ENCODE data around the gene CELF4.

The CELF4 gene

DNA sequence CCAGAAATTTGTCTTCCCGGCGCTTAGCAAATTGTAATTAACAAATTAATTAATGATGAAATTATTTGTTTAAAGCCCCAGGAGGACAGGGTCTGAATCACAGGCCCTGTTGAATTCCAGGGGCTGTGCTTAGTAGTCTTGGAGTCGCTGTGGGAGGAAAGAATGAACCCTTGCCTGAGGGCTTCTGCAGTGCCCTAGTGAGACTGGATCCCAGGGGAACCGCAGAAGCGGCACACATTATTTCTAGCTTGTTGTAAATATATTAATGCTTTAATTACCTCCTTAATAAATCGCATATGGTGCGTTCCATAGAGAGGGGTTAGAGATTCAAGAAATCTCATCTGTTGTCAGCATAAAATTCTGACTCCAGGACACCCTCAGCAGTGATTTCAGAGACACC is 235.4 kb downstream of the CELF4 start:
- DNase-seq (ENCODE audit: low read depth in 2 of 2, low spot score in 1 of 2): no peak

DNA sequence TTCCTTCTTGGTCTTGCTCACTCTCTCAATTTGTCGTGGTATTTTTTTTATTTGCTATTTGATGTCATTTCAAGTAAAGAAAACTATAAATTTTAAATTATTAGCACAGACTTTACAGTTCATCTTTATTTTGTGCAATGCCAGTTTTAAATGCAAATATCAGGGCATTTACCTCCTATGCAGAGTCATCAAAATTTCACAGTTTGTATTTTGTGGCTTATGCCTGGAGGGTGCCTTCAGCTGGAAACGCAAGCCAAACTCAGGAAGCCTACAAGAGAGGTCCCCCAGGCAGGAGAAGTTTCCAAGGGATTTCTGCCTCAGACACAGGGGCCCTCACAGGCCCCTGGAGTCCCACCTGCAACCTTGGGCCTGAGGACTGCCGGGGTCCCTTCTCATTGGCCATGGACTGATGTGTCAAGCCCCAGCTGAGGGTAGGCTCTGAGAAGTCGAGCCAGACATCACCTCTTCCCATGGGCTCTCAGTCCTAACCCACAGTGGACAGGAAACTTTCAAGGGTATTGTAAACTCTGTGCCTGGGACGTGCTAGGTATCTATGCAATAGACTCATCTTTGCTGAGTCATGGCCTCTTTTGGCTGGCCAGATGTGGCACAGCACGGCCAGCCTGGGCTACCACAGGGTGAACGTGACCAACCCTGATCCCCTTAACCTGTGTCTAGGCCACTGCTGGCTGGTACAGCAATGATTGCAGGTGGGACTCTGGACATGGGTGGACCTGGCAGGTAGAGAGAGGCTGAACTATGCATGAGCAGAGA is 236.5 kb downstream of the CELF4 start:
- DNase-seq (ENCODE audit: low read depth in 2 of 2, low spot score in 1 of 2): no peak

DNA sequence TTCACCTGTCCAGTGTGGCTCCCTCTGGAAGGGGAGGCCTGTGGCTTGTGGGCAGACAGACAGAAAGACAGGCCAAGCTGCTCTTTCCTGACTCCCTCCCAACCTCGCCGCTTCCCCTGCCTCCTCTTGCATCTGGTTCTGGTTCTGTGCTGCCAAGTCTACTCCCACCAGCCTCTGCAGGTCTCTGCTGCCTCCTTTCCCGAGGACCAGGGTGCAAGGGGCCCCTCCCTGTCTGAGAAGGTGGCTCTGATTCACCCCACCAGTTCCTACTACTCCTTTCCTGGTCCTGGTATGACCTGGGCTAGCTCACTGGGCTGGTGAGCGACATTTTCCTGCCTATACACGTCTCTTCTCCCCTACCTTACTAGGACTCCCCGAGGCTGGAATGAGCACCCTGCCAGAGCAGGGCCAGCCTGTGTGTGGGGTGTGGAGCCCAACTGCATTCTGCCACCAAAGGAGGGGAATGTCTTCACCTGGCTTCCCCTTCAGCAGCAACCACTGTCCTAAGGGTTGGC is 238.5 kb downstream of the CELF4 start:
- DNase-seq (ENCODE audit: low read depth in 2 of 2, low spot score in 1 of 2): no peak

DNA sequence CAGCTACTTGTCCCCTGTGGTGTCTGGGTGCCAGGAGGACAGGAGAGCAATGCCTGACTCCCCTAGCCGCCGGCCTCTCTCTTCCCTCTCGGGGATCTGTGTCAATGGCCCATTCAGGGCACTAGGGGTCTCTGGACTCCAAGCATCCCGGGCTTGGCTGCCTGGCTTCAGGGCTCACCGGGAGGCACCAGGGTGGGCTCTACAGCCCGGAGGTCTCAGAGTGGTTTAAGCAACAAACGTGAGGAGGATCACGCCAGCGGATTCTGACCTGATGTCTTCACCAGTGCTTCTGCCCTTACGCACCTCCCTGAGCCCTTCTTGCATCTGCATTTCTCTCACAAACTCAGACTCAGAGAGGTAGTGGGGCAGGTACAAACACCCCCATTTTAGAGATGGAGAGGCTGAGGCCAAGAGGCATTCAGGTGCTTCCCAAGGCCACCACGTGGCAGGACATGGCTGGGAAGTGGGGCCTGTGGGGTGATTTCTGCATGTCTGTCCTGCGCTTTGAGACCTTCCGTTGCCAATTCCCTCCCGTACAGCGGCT is 243.0 kb downstream of the CELF4 start:
- no peak for DNase-seq (ENCODE audit: low read depth in 2 of 2, low spot score in 1 of 2)

DNA sequence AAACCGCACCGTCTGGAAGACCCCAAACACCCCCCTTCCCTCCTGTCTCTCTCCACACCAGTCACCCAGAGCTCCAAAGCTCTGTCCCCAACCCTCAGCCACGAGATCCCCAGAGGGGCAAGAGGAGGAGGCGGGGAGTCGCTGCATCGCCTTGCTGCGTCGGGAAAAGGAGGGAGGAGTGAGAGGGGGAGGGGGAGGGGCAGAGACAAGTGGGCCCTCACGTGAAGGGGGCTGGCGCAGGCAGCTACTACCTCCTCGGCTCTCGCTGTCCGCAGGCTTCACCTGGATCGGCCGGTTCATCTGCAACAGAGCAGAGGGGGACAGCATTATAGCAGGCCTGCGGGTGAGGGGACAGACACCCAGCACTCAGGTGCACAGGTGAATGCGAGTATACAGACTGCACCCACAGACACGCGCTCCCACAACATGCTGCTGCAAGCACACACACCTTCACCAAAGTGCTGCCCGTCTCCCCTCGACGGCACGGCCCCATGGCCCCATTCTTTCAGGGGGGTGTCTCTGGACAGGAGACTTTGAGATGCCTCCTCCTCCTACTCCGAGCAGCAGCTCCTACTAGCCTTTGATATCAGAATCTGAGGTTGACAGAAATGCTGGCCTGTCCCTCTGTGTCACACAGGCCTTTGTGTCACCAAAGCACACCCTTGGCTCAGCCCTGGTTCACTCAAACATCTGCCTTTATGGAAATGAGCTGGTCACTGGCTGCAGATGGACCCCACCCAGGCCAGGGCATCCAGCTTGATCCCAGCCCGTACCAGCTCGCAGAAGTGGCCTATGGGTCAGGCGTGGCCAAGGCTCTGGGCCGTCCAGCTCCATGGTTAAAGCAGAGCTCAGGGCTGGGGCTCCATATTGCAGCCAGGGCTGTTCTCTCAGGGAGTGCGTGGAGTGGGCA is 243.8 kb downstream of the CELF4 start:
- DNase-seq (ENCODE audit: low read depth in 2 of 2, low spot score in 1 of 2): no peak

DNA sequence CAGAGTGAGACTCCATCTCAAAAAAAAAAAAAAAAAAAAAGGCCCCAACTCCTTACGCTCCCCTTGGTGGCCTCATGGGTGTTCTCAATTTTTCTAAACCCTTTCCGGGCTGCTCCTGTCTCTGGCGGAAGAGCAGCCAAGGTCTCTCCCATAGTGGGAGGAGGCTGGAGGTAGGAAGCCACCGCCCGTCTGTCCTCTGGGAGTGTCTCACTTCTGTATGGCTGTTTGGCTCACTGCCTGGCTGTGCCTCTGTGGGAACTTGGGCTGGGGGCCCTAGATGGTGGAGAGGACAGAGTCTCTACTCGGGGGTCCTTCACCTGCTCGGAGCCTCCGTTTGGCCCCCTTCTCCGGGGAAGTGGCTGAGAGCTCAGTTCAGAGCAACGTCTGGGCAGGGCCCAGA is 245.3 kb downstream of the CELF4 start:
- no peak for DNase-seq (ENCODE audit: low read depth in 2 of 2, low spot score in 1 of 2)

DNA sequence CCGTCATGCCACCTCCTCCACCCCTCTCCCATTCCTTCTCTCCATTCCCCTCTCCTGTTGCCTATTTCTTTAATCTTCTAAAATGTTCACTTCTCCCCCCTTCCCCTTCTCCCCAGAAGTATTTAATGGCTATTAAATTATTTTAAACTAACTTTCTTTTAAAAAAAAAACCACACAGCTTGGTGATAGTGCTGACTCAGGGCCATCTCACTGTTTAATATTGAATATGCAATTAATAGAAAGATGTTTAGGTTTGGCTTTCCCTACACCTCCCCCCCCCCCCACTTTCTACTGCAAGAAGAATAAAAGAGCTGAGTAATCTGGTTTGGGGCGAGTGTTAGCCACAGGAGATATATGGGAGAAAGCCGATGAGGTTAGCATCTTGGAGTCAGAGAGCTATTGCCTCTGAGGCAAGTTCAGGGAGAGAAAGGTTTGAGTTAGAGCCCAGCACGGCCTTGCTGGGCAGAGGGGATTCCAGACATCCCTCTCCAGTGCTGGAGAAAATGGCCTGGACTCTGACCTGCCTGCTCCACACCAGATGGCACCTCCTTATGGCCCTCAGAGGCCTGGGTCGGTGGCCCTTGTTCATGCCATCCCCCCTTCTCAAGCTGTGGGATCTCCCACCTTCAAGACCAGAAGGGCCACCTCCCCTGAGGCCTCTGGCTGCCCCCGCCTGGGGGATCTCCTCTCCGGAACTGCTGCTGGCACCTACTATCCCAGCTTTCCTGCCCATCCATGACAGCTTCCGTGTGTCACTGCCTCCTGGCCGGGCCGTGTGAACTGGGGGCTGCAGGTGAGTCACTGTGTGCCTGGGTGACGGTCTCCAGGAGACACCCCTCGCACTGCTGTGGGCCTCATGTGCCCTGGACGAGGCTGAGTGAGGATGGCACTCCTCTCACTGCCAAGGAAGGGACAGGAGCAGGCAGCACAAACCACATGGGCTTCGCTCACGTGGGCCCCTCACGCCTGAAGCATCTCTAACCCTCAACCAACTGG is 246.9 kb downstream of the CELF4 start:
- DNase-seq (ENCODE audit: low read depth in 2 of 2, low spot score in 1 of 2): no peak

DNA sequence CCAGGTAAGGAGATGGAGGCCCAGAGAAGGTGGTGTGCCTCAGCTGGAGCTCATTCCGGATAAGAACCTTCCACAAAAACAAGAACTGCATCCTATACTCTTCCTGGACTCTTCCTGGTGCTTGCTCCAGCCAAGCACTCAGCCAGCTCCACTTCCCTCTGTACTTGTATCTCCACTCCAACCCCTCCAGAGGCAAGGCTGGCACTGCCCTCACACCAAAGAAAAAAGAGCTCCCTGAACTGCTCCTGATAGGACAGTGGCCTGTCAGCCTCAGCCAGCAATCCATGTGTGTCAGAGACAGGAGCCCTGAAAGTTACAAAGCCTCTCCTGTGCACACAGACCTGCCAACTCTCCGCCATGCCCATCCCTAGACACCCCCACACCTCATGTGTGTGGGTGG is 248.1 kb downstream of the CELF4 start:
- no peak for DNase-seq (ENCODE audit: low read depth in 2 of 2, low spot score in 1 of 2)

DNA sequence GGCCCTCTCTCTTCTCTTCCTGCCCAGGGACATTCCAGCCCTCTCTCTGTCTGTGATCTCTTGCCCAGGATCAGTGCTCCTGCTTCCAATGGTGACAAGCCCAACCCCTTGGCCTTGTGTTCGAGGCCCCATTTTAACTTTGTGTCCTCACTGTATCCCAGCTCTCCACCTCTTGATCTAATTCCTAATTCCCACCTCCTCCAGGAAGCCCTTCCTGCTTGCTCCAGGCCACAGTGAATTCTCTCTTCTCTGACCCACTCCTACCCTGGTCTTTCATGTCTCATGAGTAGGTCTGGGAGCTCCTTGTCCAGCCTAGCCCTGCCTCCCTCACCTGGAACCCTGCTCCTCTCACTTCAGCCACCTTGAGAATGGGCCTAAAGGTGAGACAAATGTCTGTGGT is 249.1 kb downstream of the CELF4 start:
- DNase-seq (ENCODE audit: low read depth in 2 of 2, low spot score in 1 of 2): no peak

DNA sequence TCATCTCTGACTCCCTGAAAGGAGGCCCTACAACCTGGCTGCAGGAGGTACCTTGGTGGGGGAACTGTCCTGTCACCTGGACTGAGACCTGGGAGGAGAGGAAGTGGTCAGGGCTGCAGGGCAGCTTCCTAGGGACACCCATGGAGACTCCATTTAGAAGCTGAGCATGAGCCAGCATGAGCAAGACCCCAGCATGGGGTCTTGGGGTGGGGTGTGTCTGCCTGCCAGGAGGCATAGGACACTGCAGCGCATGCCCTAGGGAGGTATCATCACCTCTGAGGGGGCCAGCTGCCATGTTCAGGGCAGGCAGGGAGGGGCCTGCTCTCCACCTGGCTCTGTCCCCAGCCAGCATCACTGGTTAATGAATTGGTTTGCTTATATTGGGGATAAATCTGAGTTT is 249.7 kb downstream of the CELF4 start:
- DNase-seq (ENCODE audit: low read depth in 2 of 2, low spot score in 1 of 2): no peak

DNA sequence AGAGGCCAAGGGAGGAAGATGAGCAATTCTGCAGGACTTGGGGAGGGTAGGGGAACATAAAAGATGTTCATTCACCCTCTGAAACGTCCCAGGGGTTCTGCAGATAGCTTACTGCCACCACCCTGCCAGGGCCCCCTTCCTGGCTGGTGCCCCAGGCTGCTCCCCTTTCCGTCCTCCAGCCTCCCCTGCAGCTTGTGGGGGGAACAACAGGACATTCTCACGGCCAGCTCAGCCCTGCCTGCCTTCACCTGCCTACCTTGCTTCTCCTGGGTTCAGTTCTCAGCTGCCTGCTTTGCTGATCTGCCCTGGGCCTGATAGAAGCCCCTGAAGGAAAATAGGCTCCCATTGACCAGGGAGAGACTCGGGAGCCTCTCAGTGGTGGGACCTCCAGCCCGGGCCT is 251.1 kb downstream of the CELF4 start:
- DNase-seq (ENCODE audit: low read depth in 2 of 2, low spot score in 1 of 2): no peak

DNA sequence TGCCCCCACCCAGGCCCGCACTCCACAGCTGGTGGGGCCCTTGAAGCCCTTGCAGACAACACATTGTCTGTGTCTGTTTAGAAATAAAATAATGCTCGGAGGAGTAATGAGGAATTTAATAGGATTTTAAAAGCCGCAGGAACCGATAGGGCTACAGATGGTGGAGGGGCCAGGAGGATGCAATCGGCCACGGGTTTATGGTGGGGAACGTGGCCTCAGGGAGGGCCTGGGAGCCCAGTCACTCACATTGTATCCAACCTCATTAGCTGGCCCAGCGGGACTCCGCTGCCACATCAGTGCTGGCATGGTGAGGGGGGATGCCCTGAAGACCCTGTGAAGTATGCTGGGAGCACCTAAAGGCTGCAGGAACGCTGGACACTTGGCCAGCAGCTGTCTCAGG is 252.0 kb downstream of the CELF4 start:
- no peak for DNase-seq (ENCODE audit: low read depth in 2 of 2, low spot score in 1 of 2)

DNA sequence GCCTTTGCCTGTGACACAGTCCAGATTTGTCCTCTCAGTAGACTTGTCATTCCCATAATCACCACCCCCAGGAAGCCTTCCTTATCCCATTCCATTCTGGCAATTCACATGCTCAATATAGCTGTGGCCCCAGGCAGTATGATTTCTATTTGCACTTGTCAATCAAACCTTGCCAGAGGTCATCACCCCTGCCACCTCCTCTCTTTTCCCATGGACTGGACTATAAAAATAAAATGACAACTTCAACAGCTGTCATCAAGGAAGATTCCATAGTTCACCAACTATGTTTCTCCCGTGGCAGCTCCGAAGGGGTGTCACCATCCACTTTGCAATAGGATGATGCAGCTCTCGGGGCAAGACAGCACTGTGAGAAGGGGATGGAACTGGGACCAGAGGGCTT is 255.7 kb downstream of the CELF4 start:
- no peak for DNase-seq (ENCODE audit: low read depth in 2 of 2, low spot score in 1 of 2)

DNA sequence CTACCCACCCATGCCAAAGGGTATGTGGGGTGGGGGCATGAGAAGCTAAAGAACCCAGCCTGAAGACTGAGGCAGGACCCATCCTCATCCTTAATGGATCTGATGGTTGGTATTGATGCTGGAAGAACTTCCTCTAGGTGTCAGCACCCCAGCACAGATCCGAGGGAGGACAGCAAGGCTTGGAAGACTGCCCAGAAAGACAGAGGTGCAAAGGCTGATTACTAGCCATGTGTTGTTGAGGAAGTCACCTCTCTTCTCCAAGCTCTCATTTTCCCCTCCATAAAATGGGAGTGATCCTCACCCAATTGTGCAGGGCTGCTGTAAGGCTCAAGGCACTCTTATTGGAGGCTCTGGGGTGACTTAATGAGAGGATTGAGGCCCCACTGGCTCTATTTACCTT is 256.5 kb downstream of the CELF4 start:
- DNase-seq (ENCODE audit: low read depth in 2 of 2, low spot score in 1 of 2): no peak

DNA sequence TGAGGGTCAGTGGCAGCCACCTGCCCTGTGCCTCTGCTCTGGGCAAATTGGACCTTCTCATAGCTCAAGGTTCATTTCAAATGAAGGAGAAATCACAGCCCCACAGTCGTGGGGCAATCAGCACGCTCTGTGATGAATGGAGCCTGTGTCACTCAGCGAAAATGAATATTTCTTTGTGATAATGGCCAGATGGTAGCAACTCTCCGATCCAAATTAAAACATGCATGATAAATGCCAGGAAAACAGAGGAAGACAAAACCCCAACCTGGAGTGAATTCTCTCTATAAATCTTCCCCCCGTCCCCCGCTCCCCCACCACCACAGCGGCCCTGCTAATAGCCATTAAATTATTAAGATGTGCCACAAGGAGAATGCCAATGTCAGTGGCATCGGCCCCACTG is 258.4 kb downstream of the CELF4 start:
- DNase-seq (ENCODE audit: low read depth in 2 of 2, low spot score in 1 of 2): no peak

DNA sequence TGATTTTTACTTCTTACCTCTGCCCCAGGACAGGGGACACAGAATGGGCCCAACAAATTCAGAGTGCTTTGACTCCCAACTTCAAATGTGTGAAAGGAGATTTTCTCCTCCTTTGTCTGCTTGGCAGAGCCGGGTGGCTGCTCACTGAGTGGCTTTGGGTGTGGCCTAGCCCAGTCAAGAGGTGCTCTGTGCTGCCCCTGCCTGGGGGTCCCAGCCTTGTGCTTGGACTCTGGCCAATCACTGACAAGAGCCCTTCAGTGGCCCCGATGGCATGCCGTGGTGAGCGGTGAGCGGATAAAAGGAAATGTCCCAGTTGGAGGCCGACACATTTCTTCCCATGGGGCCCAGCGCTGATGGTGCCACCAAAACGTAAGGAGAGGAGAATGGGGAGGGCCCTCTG is 259.2 kb downstream of the CELF4 start:
- no peak for DNase-seq (ENCODE audit: low read depth in 2 of 2, low spot score in 1 of 2)

DNA sequence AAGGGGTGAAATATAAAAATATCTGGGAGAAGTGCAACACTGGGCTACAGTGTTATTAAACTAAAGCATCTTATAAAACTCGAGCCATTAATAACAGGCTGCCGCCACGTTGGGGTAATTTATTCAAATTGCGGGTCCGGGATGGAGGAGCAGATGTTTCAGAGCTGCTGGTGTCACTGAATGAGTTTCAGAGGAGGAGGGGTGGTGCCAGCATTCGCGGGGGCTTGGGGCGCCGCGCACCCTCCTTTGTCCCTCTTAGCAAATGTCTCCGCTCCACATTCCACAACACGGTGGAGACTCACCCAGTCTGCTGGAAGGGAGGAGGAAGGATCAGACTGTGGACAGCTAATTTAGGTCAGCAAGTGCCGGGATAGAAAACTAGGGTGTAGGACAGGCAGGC is 260.5 kb downstream of the CELF4 start:
- no peak for DNase-seq (ENCODE audit: low read depth in 2 of 2, low spot score in 1 of 2)

DNA sequence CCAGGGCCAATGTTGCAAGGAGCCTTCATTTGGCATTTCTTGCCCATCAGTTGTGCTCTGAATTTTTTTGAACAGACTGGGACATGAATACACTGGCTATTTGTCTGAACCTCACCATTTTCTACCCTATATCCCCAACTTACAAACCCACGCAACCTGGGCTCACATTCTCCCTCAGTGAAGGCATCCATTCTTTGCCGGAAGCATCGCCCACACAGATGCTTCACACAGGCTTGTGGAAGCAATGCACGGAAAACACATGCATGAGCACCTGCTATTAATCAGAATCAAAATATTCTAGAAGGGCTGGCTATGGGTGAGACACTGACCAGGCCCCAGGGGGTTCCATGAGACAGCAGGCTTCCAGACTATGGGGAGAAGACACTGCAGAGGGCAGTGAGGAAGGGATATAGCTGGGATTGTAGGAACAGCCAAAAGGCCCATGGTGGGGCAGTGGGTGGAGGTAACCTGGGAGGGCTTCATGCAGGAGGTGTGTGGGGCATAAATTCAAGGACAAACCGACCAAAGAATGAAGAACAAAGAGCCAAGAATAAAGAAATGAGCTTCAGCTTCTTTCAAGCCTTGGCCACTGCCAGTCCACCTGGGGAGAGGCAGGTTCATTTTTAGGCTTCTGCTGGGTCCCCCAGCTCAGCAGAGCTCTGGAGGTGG is 261.5 kb downstream of the CELF4 start:
- DNase-seq (ENCODE audit: low read depth in 2 of 2, low spot score in 1 of 2): no peak

DNA sequence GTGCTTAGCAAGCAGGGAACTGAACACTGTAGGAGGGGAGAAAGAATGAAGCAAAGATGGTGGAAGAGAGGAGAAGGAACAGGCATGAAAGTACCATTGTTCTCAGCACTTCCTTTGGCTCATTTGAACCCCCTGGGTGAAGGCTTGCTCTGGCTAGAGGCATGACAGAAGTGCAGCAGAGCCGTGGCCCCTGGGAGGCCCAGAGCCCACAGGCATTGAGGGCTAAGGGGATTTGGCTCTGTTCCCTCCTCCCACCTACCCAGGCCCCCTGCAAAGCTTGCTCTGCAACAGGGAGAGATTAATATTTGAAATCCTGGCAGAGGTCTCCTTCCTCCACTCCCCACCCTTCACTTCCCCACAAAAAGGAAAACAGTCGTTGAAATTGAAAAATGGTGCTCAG is 262.6 kb downstream of the CELF4 start:
- no peak for DNase-seq (ENCODE audit: low read depth in 2 of 2, low spot score in 1 of 2)

DNA sequence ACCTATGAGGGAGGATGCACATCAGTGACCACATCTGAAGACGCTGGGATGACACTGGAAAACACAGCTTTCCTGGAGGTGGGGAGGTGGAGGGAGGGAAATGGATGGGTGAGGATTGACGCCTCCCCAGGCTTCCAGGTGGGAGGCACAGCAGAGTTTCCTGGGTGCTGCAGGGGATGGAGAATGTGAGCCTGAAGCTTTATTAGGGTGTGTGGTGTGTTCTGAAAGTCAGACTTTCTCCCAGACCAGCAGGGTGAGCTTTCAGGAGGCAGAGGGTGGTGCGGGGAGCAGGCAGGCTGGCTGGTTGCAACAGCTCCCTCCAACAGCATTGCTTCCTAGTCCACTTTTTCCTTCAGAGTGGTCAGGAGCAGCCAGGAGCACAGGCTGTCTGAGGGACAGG is 263.1 kb downstream of the CELF4 start:
- DNase-seq (ENCODE audit: low read depth in 2 of 2, low spot score in 1 of 2): no peak
